GM12878 (cell line): ENCODE data around the gene LMF2. TPM values are rescaled to one million over a fixed set of nuclear protein-coding genes. Genes with fewer than 3 reads are reported as not detected.

ENCODE experiments used
- BACH1 ChIP-seq: fragments of 450-650 bp; IDR thresholded peaks from 2 replicates; pipeline ENCODE4 v1.6.1; 2017; ENCODE audit warnings: mild to moderate bottlenecking, borderline replicate concordance
- BHLHE40 ChIP-seq, 2 experiments: fragments of 450-650 bp in 1 of 2; IDR thresholded peaks; 2 replicates each; pipeline ENCODE4 v1.6.1; 2011 to 2017; ENCODE audit warnings: low read depth in 2 of 2, borderline replicate concordance in 1 of 2, improper control_type of control experiment in 1 of 2, low read length in 1 of 2, mild to moderate bottlenecking in 1 of 2
- CBX3 ChIP-seq: fragments of 200-600 bp; sonication (generic); IDR thresholded peaks from 2 replicates; pipeline ENCODE4 v1.6.1; 2016; ENCODE audit warnings: low read depth, borderline replicate concordance
- DPF2 ChIP-seq: fragments of 450-650 bp; IDR thresholded peaks from 2 replicates; pipeline ENCODE4 v1.6.1; 2017; ENCODE audit warnings: mild to moderate bottlenecking
- FOS ChIP-seq: IDR thresholded peaks from 3 replicates; pipeline ENCODE4 v1.6.1; 2011; ENCODE audit warnings: borderline replicate concordance; ENCODE audit not compliant: insufficient read length; ENCODE audit errors: extremely low read depth
- GATAD2B ChIP-seq: fragments of 450-650 bp; conservative IDR thresholded peaks from 2 replicates; pipeline ENCODE4 v1.6.1; 2017; ENCODE audit warnings: low read depth, mild to moderate bottlenecking, moderate library complexity
- HDAC6 ChIP-seq: fragments of 200-600 bp; sonication (generic); IDR thresholded peaks from one replicate; pipeline ENCODE4 v1.8.0; 2017; ENCODE audit warnings: antibody characterized with exemption; ENCODE audit not compliant: unreplicated experiment
- LARP7 ChIP-seq: fragments of 450-650 bp; IDR thresholded peaks from 2 replicates; pipeline ENCODE4 v1.6.1; 2017; ENCODE audit warnings: mild to moderate bottlenecking
- MEF2A ChIP-seq: IDR thresholded peaks from 2 replicates; pipeline ENCODE4 v1.6.1; 2011; ENCODE audit warnings: low read depth, mild to moderate bottlenecking, low read length, moderate library complexity; ENCODE audit not compliant: insufficient read depth
- MYC ChIP-seq: IDR thresholded peaks from 2 replicates; pipeline ENCODE4 v1.6.1; 2011; ENCODE audit warnings: mild to moderate bottlenecking, low read length, moderate library complexity, inconsistent platforms; ENCODE audit not compliant: insufficient read depth, insufficient replicate concordance, insufficient read length, severe bottlenecking
- NFXL1 ChIP-seq: fragments of 450-650 bp; IDR thresholded peaks from 2 replicates; pipeline ENCODE4 v1.6.1; 2017; ENCODE audit warnings: antibody characterized with exemption, mild to moderate bottlenecking, borderline replicate concordance
- POLR2AphosphoS2 ChIP-seq: IDR thresholded peaks from 2 replicates; pipeline ENCODE4 v1.6.1; 2011; ENCODE audit warnings: low read depth, mild to moderate bottlenecking, low read length, improper control_type of control experiment, moderate library complexity
- POLR2AphosphoS5 ChIP-seq: IDR thresholded peaks from 2 replicates; pipeline ENCODE4 v1.6.1; 2011; ENCODE audit warnings: mild to moderate bottlenecking, low read length, inconsistent platforms
- RAD21 ChIP-seq: IDR thresholded peaks from 2 replicates; pipeline ENCODE4 v1.6.1; 2011; ENCODE audit warnings: mild to moderate bottlenecking, low read depth, low read length, moderate library complexity; ENCODE audit not compliant: insufficient read depth
- RB1 ChIP-seq: fragments of 450-650 bp; formaldehyde crosslinking; IDR thresholded peaks from 2 replicates; pipeline ENCODE4 v1.6.1; 2017; ENCODE audit warnings: mild to moderate bottlenecking, borderline replicate concordance
- RFX5 ChIP-seq: IDR thresholded peaks from 2 replicates; pipeline ENCODE4 v1.6.1; 2011; ENCODE audit warnings: low read depth, low read length, improper control_type of control experiment
- SMC3 ChIP-seq: IDR thresholded peaks from 2 replicates; pipeline ENCODE4 v1.6.1; 2011; ENCODE audit warnings: low read length, improper control_type of control experiment, borderline replicate concordance
- SREBF2 ChIP-seq: IDR thresholded peaks from 2 replicates; pipeline ENCODE4 v1.6.1; 2012; ENCODE audit warnings: mild to moderate bottlenecking, low read length
- TAF1 ChIP-seq: IDR thresholded peaks from 2 replicates; pipeline ENCODE4 v1.6.1; 2011; ENCODE audit warnings: mild to moderate bottlenecking, low read depth, low read length, borderline replicate concordance
- TCF7 ChIP-seq: IDR thresholded peaks from 2 replicates; pipeline ENCODE4 v1.6.1; 2014; ENCODE audit warnings: antibody characterized with exemption, borderline replicate concordance
- YY1 ChIP-seq: IDR thresholded peaks from 2 replicates; pipeline ENCODE4 v1.6.1; 2011; ENCODE audit warnings: low read depth, mild to moderate bottlenecking, low read length
- polyA plus RNA-seq, 11 experiments: library from polyadenylated mRNA; depleted of rRNA in 4 of 11; unstranded in 6 of 11; stranded (reverse) in 5 of 11; fragments of >200 nt; fragmentation: Nextera tagmentation in 4 of 11; fragmentation: Illumina TruSeq in 1 of 11; extraction: Ambion mirVana in 4 of 11; extraction: Trizol in 1 of 11; gene quantifications; 1 replicate in 1 of 11; 2 replicates in 10 of 11; pipeline versions ENCODE4 v1.2.1 to v1.2.3, GENCODE V29; 2011 to 2016; ENCODE audit warnings: inconsistent platforms in 2 of 11, missing spikeins in 2 of 11, low read depth in 1 of 11
- total RNA-seq, 4 experiments: library from RNA; depleted of rRNA in 3 of 4; stranded (reverse); fragments of >200 nt in 3 of 4; fragmentation: Illumina TruSeq in 1 of 4; extraction: Trizol in 1 of 4; gene quantifications; 2 replicates each; pipeline versions ENCODE4 v1.2.1 to v1.2.3, GENCODE V29; 2013 to 2021
- TF ChIP-seq, protein P1 (sequence below): fragments of 450-650 bp; IDR thresholded peaks from 2 replicates; pipeline ENCODE4 v1.6.1; 2017; ENCODE audit warnings: low read depth, mild to moderate bottlenecking, moderate library complexity
- TF ChIP-seq, protein P2 (sequence below): fragments of 450-650 bp; conservative IDR thresholded peaks from 2 replicates; pipeline ENCODE4 v1.6.1; 2017; ENCODE audit warnings: mild to moderate bottlenecking, moderate library complexity
- TF ChIP-seq, protein P3 (sequence below): fragments of 450-650 bp; IDR thresholded peaks from 2 replicates; pipeline ENCODE4 v1.6.1; 2014; ENCODE audit warnings: mild to moderate bottlenecking
- TF ChIP-seq, protein P4 (sequence below): IDR thresholded peaks from 2 replicates; pipeline ENCODE4 v1.6.1; 2011; ENCODE audit warnings: borderline replicate concordance, low read depth, mild to moderate bottlenecking, moderate library complexity, mixed read lengths, low read length; ENCODE audit not compliant: insufficient read depth; ENCODE audit errors: extremely low read length

Gene LMF2
- total and polyA plus RNA-seq, 10 of the 15 experiments (the other 5 are each of a cell fraction or from before 2014, with no cell fraction given), result 0.08 to 57.5 (median 21.2) TPM

DNA sequence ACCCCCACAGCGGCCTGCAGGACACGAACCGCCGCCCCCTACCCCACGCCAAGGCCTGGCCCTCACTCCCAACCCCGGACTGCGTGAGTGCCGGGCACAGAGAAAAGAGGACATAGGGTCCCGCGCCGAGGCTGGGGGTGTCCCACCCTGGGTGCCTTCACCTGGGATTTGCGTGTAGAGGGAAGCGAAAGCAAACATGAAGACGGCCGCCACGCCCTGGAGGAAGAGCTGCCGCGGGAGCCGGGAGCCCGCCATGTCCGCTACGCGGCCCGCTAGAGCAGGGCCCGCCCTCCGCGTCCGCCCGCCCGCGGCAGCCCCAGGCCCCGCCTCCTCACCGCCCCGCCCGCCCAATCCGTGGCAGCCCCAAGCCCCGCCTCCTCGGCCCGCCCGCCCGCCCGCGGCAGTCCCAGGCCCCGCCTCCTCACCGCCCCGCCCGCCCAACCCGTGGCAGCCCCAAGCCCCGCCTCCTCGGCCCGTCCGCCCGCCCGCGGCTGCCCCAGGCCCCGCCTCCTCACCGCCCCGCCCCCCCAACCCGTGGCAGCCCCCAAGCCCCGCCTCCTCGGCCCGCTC is at the start of gene LMF2 (continued):
- TF ChIP-seq, protein P1, sequence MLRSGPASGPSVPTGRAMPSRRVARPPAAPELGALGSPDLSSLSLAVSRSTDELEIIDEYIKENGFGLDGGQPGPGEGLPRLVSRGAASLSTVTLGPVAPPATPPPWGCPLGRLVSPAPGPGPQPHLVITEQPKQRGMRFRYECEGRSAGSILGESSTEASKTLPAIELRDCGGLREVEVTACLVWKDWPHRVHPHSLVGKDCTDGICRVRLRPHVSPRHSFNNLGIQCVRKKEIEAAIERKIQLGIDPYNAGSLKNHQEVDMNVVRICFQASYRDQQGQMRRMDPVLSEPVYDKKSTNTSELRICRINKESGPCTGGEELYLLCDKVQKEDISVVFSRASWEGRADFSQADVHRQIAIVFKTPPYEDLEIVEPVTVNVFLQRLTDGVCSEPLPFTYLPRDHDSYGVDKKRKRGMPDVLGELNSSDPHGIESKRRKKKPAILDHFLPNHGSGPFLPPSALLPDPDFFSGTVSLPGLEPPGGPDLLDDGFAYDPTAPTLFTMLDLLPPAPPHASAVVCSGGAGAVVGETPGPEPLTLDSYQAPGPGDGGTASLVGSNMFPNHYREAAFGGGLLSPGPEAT, result 0 out of 2 replicates have a peak, but pooled peaks have one; percentile 18
- 0 out of 2 replicates have a peak, but pooled peaks have one; percentile 59 for TF ChIP-seq TAF1
- TF ChIP-seq CBX3, result no peak
- peak; percentile 25; the same call in 1 of the 2 replicates for TF ChIP-seq RFX5
- no peak for TF ChIP-seq RAD21
- TF ChIP-seq POLR2AphosphoS5, result 0 out of 2 replicates have a peak, but pooled peaks have one; percentile 7
- no peak for TF ChIP-seq SREBF2
- TF ChIP-seq, protein P2, sequence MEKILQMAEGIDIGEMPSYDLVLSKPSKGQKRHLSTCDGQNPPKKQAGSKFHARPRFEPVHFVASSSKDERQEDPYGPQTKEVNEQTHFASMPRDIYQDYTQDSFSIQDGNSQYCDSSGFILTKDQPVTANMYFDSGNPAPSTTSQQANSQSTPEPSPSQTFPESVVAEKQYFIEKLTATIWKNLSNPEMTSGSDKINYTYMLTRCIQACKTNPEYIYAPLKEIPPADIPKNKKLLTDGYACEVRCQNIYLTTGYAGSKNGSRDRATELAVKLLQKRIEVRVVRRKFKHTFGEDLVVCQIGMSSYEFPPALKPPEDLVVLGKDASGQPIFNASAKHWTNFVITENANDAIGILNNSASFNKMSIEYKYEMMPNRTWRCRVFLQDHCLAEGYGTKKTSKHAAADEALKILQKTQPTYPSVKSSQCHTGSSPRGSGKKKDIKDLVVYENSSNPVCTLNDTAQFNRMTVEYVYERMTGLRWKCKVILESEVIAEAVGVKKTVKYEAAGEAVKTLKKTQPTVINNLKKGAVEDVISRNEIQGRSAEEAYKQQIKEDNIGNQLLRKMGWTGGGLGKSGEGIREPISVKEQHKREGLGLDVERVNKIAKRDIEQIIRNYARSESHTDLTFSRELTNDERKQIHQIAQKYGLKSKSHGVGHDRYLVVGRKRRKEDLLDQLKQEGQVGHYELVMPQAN, result peak; percentile 87
- no peak for TF ChIP-seq FOS
- TF ChIP-seq, protein P3, sequence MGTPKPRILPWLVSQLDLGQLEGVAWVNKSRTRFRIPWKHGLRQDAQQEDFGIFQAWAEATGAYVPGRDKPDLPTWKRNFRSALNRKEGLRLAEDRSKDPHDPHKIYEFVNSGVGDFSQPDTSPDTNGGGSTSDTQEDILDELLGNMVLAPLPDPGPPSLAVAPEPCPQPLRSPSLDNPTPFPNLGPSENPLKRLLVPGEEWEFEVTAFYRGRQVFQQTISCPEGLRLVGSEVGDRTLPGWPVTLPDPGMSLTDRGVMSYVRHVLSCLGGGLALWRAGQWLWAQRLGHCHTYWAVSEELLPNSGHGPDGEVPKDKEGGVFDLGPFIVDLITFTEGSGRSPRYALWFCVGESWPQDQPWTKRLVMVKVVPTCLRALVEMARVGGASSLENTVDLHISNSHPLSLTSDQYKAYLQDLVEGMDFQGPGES, result no peak
- TF ChIP-seq SMC3, result no peak
- TF ChIP-seq DPF2, result peak; percentile 45; the same call in 1 of the 2 replicates
- no peak for TF ChIP-seq MYC
- peak; percentile 88 for TF ChIP-seq YY1
- TF ChIP-seq POLR2AphosphoS2, result peak; percentile 30; the same call in 1 of the 2 replicates
- TF ChIP-seq NFXL1, result no peak
- peak; percentile 78; the same call in 1 of the 2 replicates for TF ChIP-seq LARP7
- TF ChIP-seq MEF2A, result no peak
- TF ChIP-seq GATAD2B, result peak; percentile 62; the same call in 1 of the 2 replicates
- no peak for TF ChIP-seq HDAC6
- no peak for TF ChIP-seq TCF7
- peak; percentile 76; the same call in 1 of the 2 replicates for TF ChIP-seq RB1
- TF ChIP-seq, protein P4, sequence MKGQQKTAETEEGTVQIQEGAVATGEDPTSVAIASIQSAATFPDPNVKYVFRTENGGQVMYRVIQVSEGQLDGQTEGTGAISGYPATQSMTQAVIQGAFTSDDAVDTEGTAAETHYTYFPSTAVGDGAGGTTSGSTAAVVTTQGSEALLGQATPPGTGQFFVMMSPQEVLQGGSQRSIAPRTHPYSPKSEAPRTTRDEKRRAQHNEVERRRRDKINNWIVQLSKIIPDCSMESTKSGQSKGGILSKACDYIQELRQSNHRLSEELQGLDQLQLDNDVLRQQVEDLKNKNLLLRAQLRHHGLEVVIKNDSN, result no peak
- 0 out of 2 replicates have a peak, but pooled peaks have one; percentile 25 for TF ChIP-seq BACH1
- TF ChIP-seq BHLHE40 (IDR thresholded peaks at IDR 0.05; ENCODE audit: borderline replicate concordance in 1 of 2, low read depth in 2 of 2, low read length in 1 of 2), result peak in 1 of 2 experiments; percentile 35; a peak in 1 of 4 replicates
